Measurements from ENCODE around the gene RASD1.

The RASD1 gene

DNA sequence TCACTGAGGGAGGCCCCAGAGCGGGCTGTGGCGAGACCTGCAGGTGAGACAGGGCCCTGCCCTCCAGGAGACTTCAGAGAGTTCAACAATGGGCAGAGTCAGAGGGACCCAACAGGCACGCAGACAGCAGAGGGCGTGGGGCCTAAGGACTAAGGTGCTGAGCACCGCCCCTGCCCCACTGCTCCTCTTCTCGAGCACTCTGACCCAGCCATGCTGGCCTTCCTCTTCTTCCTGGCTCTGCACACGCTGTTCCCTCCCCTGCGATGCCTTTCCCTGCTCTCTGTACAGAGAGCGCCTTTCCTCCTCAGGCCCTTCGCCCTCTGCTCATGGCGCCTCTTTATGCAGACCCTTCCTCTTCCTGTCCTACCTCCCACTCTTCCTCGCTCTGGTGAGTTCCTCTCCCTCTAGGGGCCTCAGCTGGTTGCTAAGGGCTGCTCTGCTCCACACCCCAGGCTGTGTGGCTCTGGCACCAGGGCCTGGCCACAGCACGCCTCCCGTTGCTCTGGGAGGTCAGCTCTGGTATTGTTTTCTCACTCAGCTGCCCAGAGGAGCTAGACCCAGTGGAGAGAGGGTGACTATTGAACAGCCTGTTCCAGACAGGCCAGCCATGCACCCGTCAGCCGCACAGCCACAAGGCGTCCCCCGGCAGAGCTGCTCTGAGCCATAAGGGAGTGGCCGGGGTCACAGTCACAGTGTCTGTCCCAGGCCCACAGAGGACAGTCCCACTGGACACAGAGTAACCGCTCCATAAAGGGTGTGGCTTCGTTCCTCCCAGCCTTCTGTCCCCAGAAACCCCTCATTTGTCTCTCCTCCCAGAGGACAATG is 13.6 kb upstream of the RASD1 start:
- no peak for DNase-seq

- DNase-seq: no peak
Observed at GRCh38 chr17:17508646-17509591, 12.7 kb upstream of the RASD1 start.

DNA sequence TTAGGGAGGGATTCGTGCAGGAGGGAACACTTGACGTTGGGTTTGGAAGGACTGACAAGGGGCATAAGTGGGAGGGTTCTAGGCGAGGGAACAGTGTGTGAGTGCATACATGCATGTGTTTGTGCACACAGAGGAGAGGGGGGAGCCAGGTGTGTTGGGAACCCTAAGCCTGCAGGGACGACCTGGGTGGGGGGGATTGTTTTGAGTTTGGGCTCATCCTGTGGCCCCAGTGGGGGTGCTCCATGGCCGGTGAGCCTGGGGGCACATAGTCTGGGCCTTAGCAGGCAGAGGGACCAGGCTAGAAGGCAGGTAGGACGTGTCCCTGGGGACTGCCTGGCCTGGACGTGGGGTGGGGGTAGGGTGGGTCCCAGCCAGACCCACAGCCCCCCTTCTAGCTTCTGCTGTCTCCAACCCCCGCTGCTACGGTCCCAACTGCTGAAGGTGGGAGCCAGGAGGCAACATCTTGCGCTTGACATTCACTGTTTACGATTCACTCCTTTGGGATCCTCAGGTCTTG is 11.9 kb upstream of the RASD1 start:
- DNase-seq: no peak

- no peak for DNase-seq
Observed at GRCh38 chr17:17507465-17508011, 11.3 kb upstream of the RASD1 start.

- DNase-seq: no peak
Observed at GRCh38 chr17:17506893-17507464, 10.8 kb upstream of the RASD1 start.

GRCh38 chr17:17506181-17506741 is 10.1 kb upstream of the RASD1 start:
- DNase-seq: no peak

- no peak for DNase-seq
Observed at GRCh38 chr17:17505610-17506171, 9.5 kb upstream of the RASD1 start.

DNA sequence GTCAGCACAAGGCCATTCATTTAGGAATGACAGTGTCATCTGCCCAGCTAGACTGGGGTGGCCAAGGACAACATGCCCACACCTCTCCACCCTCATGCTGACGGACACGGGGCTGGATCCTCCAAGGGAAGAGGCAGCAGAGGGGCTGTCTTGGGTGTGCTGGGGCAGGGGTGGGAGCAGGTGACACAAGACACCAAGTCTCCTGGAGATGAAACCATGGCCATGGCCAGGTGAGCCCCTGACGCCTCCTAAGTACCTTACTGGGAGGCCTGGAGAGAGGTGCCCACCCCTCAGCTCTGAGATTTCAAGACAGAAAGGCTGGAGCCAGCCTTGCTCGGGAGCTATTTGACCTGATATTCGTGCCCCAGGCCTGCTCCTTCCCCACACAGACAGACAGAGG is 9.0 kb upstream of the RASD1 start:
- DNase-seq: no peak

GRCh38 chr17:17504341-17505140 is 8.3 kb upstream of the RASD1 start:
- no peak for DNase-seq

GRCh38 chr17:17503566-17504130 is 7.5 kb upstream of the RASD1 start:
- DNase-seq: no peak

DNA sequence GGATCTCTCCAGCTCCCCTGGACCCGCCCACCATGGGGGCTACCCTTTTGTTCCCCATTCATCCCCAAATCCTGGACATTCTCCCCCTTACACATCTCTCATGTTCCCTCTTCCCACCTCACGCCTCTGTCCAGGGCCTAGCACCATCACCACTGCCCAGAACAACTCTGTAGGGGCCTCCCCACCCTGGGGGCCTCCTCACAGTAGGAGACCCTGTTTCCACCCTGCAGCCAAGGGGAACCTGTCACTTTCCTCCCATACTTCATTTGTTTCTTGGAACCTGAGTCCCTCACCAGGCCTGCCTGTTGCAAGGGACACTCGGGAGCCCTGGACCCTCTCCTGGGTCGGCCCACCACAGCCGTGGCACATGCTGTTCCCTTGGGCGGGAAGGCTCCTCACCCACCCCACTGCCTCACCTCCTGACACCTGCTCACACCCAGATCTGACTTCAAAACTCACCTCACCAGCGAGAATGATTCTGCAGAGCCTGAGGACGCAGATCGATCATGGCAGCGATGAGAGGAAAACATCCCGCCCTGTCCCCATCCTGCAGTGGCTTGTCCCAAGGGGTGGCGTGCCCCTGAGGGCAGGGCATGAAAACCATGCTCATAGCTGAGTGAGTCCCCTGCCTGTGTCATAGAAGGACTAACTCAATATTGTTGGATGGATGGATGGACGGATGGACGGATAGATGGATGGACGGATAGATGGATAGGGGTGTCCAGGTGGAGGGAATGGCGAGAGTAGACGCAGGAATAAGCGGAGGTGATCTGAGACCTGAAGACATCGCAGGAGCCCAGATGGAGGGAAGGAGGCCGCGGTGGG is 6.8 kb upstream of the RASD1 start:
- no peak for DNase-seq

GRCh38 chr17:17500999-17501605 is 4.9 kb upstream of the RASD1 start:
- DNase-seq: no peak

DNA sequence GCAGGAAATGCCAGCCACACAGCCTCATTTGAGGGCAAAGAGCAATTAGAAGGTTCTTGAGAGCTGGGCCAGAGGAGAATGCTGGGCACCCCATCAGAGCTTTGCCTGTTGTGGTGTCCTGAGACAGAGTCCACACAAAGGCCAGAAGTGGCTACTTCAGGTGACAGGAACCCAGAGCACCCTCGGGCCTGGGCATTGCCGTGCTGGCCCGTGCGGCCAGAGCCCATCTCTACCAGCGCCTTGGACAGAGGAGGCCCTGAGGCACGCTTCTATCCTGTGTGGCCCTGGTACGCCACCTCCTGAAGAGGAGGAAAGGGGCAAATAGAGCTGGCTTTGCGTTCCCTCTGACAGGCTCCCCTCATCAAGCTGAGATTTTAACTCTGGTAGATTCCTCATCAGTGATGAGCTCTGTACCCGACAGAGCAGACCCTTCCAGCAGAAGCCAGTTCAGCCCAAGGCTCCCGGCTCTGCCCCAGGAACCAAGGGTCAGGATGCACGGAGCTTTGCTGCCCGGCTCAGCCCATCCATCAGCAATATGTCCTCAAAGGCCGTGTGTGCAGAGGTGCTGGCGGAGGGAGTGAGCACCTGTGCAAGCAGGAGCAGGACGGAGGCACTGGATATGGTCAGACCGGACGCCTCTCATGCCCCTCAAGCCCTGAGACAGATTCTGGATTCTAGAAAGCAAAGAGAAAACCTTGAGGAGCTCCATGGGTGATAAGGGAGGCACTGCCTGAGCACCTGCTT is 3.4 kb upstream of the RASD1 start:
- no peak for DNase-seq

- no peak for DNase-seq
Observed at GRCh38 chr17:17498606-17499301, 2.6 kb upstream of the RASD1 start.

GRCh38 chr17:17497845-17498520 is 1.8 kb upstream of the RASD1 start:
- DNase-seq: no peak

DNA sequence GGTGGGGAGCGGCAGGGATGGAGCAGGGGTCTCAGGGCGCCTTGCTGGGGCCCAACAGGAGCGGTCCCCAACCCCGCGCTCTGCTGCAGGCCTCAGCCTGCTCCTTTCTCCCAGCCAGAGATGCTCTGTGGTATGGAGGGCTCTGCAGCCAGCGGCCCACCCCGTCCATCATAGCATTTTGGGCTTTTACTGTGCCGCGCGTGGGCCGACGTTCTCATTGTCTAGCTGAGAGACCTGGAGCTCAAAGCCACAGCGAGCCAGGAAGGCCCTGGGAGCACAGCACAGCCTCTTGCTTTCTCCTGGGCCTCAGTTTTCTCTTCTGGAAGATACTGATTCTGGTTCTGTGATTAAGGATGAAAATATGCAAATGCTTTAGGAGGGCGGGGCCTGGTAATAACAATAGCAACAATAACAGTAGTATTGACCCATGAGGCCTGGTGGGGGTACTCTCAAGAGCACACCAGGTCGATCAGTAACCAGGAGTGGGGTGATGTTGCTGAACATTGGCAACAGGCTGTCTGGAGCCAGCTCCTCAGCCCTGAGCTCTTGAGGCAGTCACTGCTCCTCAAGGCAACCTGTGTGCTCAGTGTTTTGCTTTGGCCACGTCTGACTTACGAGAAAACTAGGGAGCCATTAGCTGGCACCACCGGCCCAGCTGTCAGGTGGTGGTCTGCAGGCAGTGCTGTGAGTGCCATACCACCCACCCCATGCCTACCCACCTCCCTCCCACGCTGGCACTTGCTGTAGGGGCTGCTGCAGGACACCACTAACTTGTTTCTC is 1.1 kb upstream of the RASD1 start:
- DNase-seq: no peak

Measured in GDM1 (cell line).